ENCODE measurements around the gene UBAC2.
A peak's percentile ranks its signal among the peaks of the same experiment; 100 is the strongest.

The UBAC2 gene

GRCh38 chr13:99214232-99214631, 13.6 kb downstream of the UBAC2 start:
- H3K9ac ChIP-seq (ENCODE audit: low read length), result no peak overlapping the region
- no peak overlapping the region for H3K4me3 ChIP-seq (ENCODE audit: low read depth, low read length, poor library complexity, severe bottlenecking)
- H3K79me2 ChIP-seq (ENCODE audit: insufficient read depth, low read length), result no peaks in the 10 kb centered on the region
- H3K4me1 ChIP-seq (ENCODE audit: insufficient read depth, low read length, severe bottlenecking), result peaks cover 44% of the 10 kb centered on the region
- peaks cover 8% of the 10 kb centered on the region; the same call in 1 of the 2 replicates for H3K36me3 ChIP-seq (ENCODE audit: insufficient read depth, low read length)
- TF ChIP-seq CTCF (IDR thresholded peaks at IDR 0.05; ENCODE audit: low read length), result no peak
- no peak for TF ChIP-seq EZH2 (IDR thresholded peaks at IDR 0.05; ENCODE audit: borderline replicate concordance, low read length)
- no peaks in the 10 kb centered on the region for H3K27me3 ChIP-seq (ENCODE audit: insufficient read depth, low read length)
- H3K9me2 ChIP-seq (ENCODE audit: low read depth, low read length), result no peaks in the 10 kb centered on the region
- H3K4me2 ChIP-seq (ENCODE audit: low read length), result no peak overlapping the region
- no peaks in the 10 kb centered on the region for H3F3A ChIP-seq (ENCODE audit: insufficient read depth, low read length)
- H2AFZ ChIP-seq (ENCODE audit: low read length), result no peak overlapping the region
- H4K20me1 ChIP-seq (ENCODE audit: insufficient read depth, low read length), result peaks cover 7% of the 10 kb centered on the region
- no peaks in the 10 kb centered on the region for H3K9me3 ChIP-seq (ENCODE audit: low read length)
- no peak overlapping the region for H3K27ac ChIP-seq (ENCODE audit: low read depth, low read length, poor library complexity, severe bottlenecking)

DNA sequence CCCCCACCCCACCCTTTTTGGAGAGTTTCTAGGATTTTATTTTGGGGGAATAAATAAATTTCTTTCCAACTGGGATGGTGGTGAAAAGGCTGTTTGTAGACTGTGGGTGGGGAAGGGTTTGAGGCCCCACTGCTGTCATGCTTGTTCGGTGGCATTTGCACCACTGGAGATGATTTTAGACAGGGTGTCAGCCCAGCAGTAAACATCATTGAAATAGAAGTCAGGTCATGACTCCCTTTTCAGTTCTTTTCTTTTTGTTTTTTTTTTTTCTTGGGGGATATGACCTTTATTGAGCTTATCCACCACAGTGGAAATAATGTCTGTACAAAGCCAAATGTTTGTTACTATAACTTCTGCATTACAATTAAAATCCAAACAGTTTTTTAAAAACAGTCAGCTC, 14.1 kb downstream of the UBAC2 start:
- Histone ChIP-seq H3K9me2 (ENCODE audit: low read depth, low read length) (no peaks in the 10 kb centered on the region), H4K20me1 (ENCODE audit: insufficient read depth, low read length) (peaks cover 7% of the 10 kb centered on the region), H3K4me2 (ENCODE audit: low read length) (no peak overlapping the region), H3K79me2 (ENCODE audit: insufficient read depth, low read length) (no peaks in the 10 kb centered on the region), H3K36me3 (ENCODE audit: insufficient read depth, low read length) (peaks cover 8% of the 10 kb centered on the region; the same call in 1 of the 2 replicates), H3K4me3 (ENCODE audit: low read depth, low read length, poor library complexity, severe bottlenecking) (no peak overlapping the region), H3K4me1 (ENCODE audit: insufficient read depth, low read length, severe bottlenecking) (peaks cover 48% of the 10 kb centered on the region), H3F3A (ENCODE audit: insufficient read depth, low read length) (no peaks in the 10 kb centered on the region), H3K9me3 (ENCODE audit: low read length) (no peaks in the 10 kb centered on the region), H3K27me3 (ENCODE audit: insufficient read depth, low read length) (no peaks in the 10 kb centered on the region), H3K27ac (ENCODE audit: low read depth, low read length, poor library complexity, severe bottlenecking) (no peak overlapping the region), H3K9ac (ENCODE audit: low read length) (no peak overlapping the region), H2AFZ (ENCODE audit: low read length) (no peak overlapping the region)
- TF ChIP-seq EZH2 (IDR thresholded peaks at IDR 0.05; ENCODE audit: borderline replicate concordance, low read length) (no peak), CTCF (IDR thresholded peaks at IDR 0.05; ENCODE audit: low read length) (no peak)

DNA sequence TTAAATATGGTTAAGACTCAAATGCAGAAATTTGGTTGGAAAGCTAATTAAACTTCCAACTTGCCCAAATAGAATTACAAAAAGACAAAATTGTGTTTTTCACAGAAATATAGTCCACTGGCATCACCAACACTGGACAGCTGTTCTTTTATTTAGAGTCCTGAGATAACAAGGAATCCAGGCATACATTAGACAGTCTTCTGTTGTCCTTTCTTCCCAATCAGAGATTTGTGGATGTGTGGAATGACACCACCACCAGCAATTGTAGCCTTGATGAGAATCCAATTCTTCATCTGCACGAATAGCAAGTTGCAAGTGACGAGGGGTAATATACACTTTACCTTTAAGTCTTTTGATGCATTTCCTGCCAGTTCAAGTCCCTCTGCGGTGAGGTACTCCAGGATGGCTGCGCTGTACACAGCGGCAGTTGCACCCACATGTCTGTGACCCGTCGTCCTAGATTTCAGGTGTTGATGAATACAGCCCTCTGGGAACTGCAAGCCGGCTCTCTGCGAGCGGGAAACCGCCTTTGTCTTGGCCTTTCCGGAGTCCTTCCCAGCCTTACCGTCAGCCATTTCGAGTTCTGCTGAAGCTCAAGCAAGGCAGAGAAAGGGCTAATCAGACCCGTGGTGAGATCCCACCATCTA, 14.7 kb downstream of the UBAC2 start:
- TF ChIP-seq CTCF (IDR thresholded peaks at IDR 0.05; ENCODE audit: low read length) (no peak), EZH2 (IDR thresholded peaks at IDR 0.05; ENCODE audit: borderline replicate concordance, low read length) (no peak)
- Histone ChIP-seq H3K79me2 (ENCODE audit: insufficient read depth, low read length) (no peaks in the 10 kb centered on the region), H3K4me2 (ENCODE audit: low read length) (peak overlapping the region; percentile 13; the same call in 1 of the 2 replicates), H3K9me2 (ENCODE audit: low read depth, low read length) (no peaks in the 10 kb centered on the region), H3K27me3 (ENCODE audit: insufficient read depth, low read length) (no peaks in the 10 kb centered on the region), H4K20me1 (ENCODE audit: insufficient read depth, low read length) (peaks cover 7% of the 10 kb centered on the region), H3K36me3 (ENCODE audit: insufficient read depth, low read length) (peaks cover 8% of the 10 kb centered on the region; the same call in 1 of the 2 replicates), H3K4me1 (ENCODE audit: insufficient read depth, low read length, severe bottlenecking) (peaks cover 50% of the 10 kb centered on the region), H2AFZ (ENCODE audit: low read length) (no peak overlapping the region), H3K27ac (ENCODE audit: low read depth, low read length, poor library complexity, severe bottlenecking) (no peak overlapping the region), H3K9ac (ENCODE audit: low read length) (no peak overlapping the region), H3K9me3 (ENCODE audit: low read length) (no peaks in the 10 kb centered on the region), H3F3A (ENCODE audit: insufficient read depth, low read length) (no peaks in the 10 kb centered on the region), H3K4me3 (ENCODE audit: low read depth, low read length, poor library complexity, severe bottlenecking) (no peak overlapping the region)

All from OCI-LY1 (cell line).